Psoas muscle (tissue), 8 donors: Measurements from ENCODE around the gene DAGLB. TPM values are rescaled to one million over a fixed set of nuclear protein-coding genes. Genes with fewer than 3 reads are reported as not detected.

Experiments
- ATAC-seq, 4 donors: fragments of 200-7000 bp; cut with Tn5 transposase; one replicate each; pipeline ENCODE4 v1.9.1; 2020; ENCODE audit warnings: moderate library complexity in 3 of 4, mild to moderate bottlenecking in 2 of 4
- DNase-seq, 2 donors: peaks; one replicate each; pipeline ENCODE4 v3.0.0-alpha.2; 2020
- H3K27ac ChIP-seq: fragments of 200-600 bp; one replicate; pipeline ENCODE4 v1.8.0; 2022
- H3K27me3 ChIP-seq, 3 donors: fragments of 200-600 bp in 1 of 3; one replicate each; pipeline versions ENCODE4 v1.6.1 to v1.8.0; 2013 to 2022; ENCODE audit warnings: low read length in 2 of 3, mild to moderate bottlenecking in 2 of 3, moderate library complexity in 1 of 3; ENCODE audit not compliant: insufficient read depth in 3 of 3
- H3K36me3 ChIP-seq, 2 donors: fragments of 200-600 bp in 1 of 2; one replicate each; pipeline versions ENCODE4 v1.6.1 to v1.8.0; 2013 to 2022; ENCODE audit warnings: low read depth in 1 of 2, mild to moderate bottlenecking in 1 of 2, moderate library complexity in 1 of 2; ENCODE audit not compliant: insufficient read depth in 1 of 2
- H3K4me1 ChIP-seq: fragments of 200-600 bp; one replicate; pipeline ENCODE4 v1.8.0; 2022
- H3K4me3 ChIP-seq: fragments of 200-600 bp; one replicate; pipeline ENCODE4 v1.8.0; 2022; ENCODE audit warnings: mild to moderate bottlenecking
- H3K9me3 ChIP-seq: fragments of 200-600 bp; one replicate; pipeline ENCODE4 v1.8.0; 2022
- CTCF ChIP-seq: fragments of 200-600 bp; IDR thresholded peaks from one replicate; pipeline ENCODE4 v1.8.0; 2022; ENCODE audit warnings: antibody characterized with exemption
- WGBS, 3 donors: extraction: QIAGEN DNeasy Blood & Tissue Kit; methylation state at CpG; one replicate each; pipeline versions ENCODE4 v1.1.6 to v1.1.7; 2013; 5-methylcytosine and 5-hydroxymethylcytosine counted together
- intact Hi-C, 2 donors: fragments of 100-400 bp; cut with DNase I; formaldehyde crosslinking; loops; one replicate each; pipeline versions ENCODE4 v1.11.0 to v1.14.2; 2022
- polyA plus RNA-seq, 3 donors: library from polyadenylated mRNA; stranded (reverse); fragments of 200-250 nt; gene quantifications; one replicate each; pipeline ENCODE4 v1.2.3, GENCODE V29; 2013
- total RNA-seq, 4 donors: library from RNA; stranded (reverse); fragmentation: NEBNext Ultra II Directional in 2 of 4; extraction: Animal tissue kit (Norgen Biotek cat#: 25700) in 2 of 4; gene quantifications; one replicate each; pipeline versions ENCODE4 v1.2.1 to v1.2.4, GENCODE V29; 2021 to 2023
- donor health status: healthy with polysubstance abuse.
- donor health status: DM: no; HTN: no; CAD: no; lungs with moderate emphysema.
- donor health status: Bipolar disorder and iron deficiency.
- donor health status: healthy.
- donor health status: DM: yes; HTN: yes; CAD: no.
- donor health status: DM: no; HTN: no; CAD: no.
- donor health status: DM: no; HTN: no; CAD: no.
- donor health status: DM: yes; HTN: yes; CAD: no.

The DAGLB gene
- total and polyA plus RNA-seq, 7 donors = 9.2 to 23.8 (median 12.1) TPM

- Histone ChIP-seq H3K27ac (no peak overlapping the region), H3K4me1 (peaks cover 3% of the 10 kb centered on the region), H3K27me3 (no peaks in the 10 kb centered on the region), H3K4me3 (no peak overlapping the region), H3K9me3 (no peaks in the 10 kb centered on the region), H3K36me3 (peaks cover 2 to 76% of the 10 kb centered on the region in 2 donors)
- peak in 2 of 4 donors; percentile 13 to 21 for ATAC-seq
- DNase-seq = no peak
- intact Hi-C loops = loop anchor here in 1 of 2 donors (10.0 kb wide), 1 partner anchor 416 kb away; no protein-coding TSS in a partner anchor
- 88 to 96% (median 89%) methylated on average over 10 of the region's 10 CpGs for WGBS, 3 donors
- TF ChIP-seq CTCF = no peak
Observed at GRCh38 chr7:6430271-6430940, 17.3 kb downstream of the DAGLB start.

GRCh38 chr7:6425948-6426347, 21.8 kb downstream of the DAGLB start:
- no peak overlapping the region for H3K27ac ChIP-seq
- H3K9me3 ChIP-seq = no peaks in the 10 kb centered on the region
- 87 to 92% (median 90%) methylated on average over 15 of the region's 15 CpGs for WGBS, 3 donors
- no peaks in the 10 kb centered on the region for H3K27me3 ChIP-seq
- intact Hi-C loops = no loop called here
- no peak for TF ChIP-seq CTCF
- peaks cover 0 to 47% of the 10 kb centered on the region in 2 donors for H3K36me3 ChIP-seq
- H3K4me3 ChIP-seq = no peak overlapping the region
- no peak for DNase-seq
- ATAC-seq = no peak
- peaks cover 17% of the 10 kb centered on the region for H3K4me1 ChIP-seq

GRCh38 chr7:6423942-6424701, 23.6 kb downstream of the DAGLB start:
- intact Hi-C loops = no loop called here
- 26 to 44% (median 37%) methylated on average over 17 to 18 of the region's 18 CpGs for WGBS, 3 donors

GRCh38 chr7:6422926-6423632, 24.7 kb downstream of the DAGLB start:
- Histone ChIP-seq H3K4me1 (peaks cover 27% of the 10 kb centered on the region), H3K27me3 (no peaks in the 10 kb centered on the region), H3K27ac (peak overlapping the region; percentile 80), H3K4me3 (no peak overlapping the region), H3K36me3 (peaks cover 0 to 28% of the 10 kb centered on the region in 2 donors), H3K9me3 (no peaks in the 10 kb centered on the region)
- ATAC-seq (no peak), DNase-seq (no peak)
- 85 to 91% (median 89%) methylated on average over 18 of the region's 18 CpGs for WGBS, 3 donors
- TF ChIP-seq CTCF = no peak
- intact Hi-C loops = no loop called here

More at GRCh38 chr7:6423942-6424701, 23.6 kb downstream of the DAGLB start:
- H3K4me3 ChIP-seq = no peak overlapping the region
- H3K36me3 ChIP-seq = peaks cover 0 to 38% of the 10 kb centered on the region in 2 donors
- TF ChIP-seq CTCF = peak; percentile 19
- H3K27me3 ChIP-seq = no peaks in the 10 kb centered on the region
- ATAC-seq (peak; percentile 86 to 90 (median 88)), DNase-seq (peak; percentile 87 to 93)
- H3K9me3 ChIP-seq = no peaks in the 10 kb centered on the region
- peaks cover 27% of the 10 kb centered on the region for H3K4me1 ChIP-seq
- H3K27ac ChIP-seq = peak overlapping the region; percentile 80
